Measurements from ENCODE around the gene CCDC71. TPM values are rescaled to one million over a fixed set of nuclear protein-coding genes. Genes with fewer than 3 reads are reported as not detected.

CCDC71 gene
- total and polyA plus RNA-seq, 5 donors from 2014 or later = 0.76 to 12.9 (median 1.7) TPM

- H3K36me3 Mint-ChIP-seq = no peaks in the 10 kb centered on the region
- Histone ChIP-seq H3K4me1 (ENCODE audit: control insufficient read depth, insufficient read depth, low read length, poor library complexity, severe bottlenecking) (no peaks in the 10 kb centered on the region), H3K9me3 (ENCODE audit: control insufficient read depth in 2 of 2, low read length in 2 of 2) (no peaks in the 10 kb centered on the region), H3K36me3 (ENCODE audit: control insufficient read depth, insufficient read depth, low read length) (no peaks in the 10 kb centered on the region), H3K4me3 (ENCODE audit: low read depth, low read length) (no peak overlapping the region), H3K27me3 (ENCODE audit: control insufficient read depth, insufficient read depth, low read length) (no peaks in the 10 kb centered on the region), H3K27ac (ENCODE audit: insufficient read depth, low read length, poor library complexity, severe bottlenecking) (no peak overlapping the region)
- peaks cover 0 to 7% (median 5%) of the 10 kb centered on the region in 4 donors for H3K4me1 Mint-ChIP-seq
- no peaks in the 10 kb centered on the region for H3K9me3 Mint-ChIP-seq
- no peak for DNase-seq
- no peaks in the 10 kb centered on the region for H3K27me3 Mint-ChIP-seq
- H3K27ac Mint-ChIP-seq = no peak overlapping the region
- no peak for ATAC-seq (ENCODE audit: low read depth in 2 of 2)
- H3K4me3 Mint-ChIP-seq = no peak overlapping the region
Observed at GRCh38 chr3:49157289-49157688, 8.8 kb downstream of the CCDC71 start.

GRCh38 chr3:49153349-49153912, 12.7 kb downstream of the CCDC71 start:
- Histone ChIP-seq H3K4me3 (ENCODE audit: low read depth, low read length) (no peak overlapping the region), H3K27ac (ENCODE audit: insufficient read depth, low read length, poor library complexity, severe bottlenecking) (no peak overlapping the region), H3K36me3 (ENCODE audit: control insufficient read depth, insufficient read depth, low read length) (no peaks in the 10 kb centered on the region), H3K4me1 (ENCODE audit: control insufficient read depth, insufficient read depth, low read length, poor library complexity, severe bottlenecking) (no peaks in the 10 kb centered on the region), H3K9me3 (ENCODE audit: control insufficient read depth in 2 of 2, low read length in 2 of 2) (no peaks in the 10 kb centered on the region), H3K27me3 (ENCODE audit: control insufficient read depth, insufficient read depth, low read length) (no peaks in the 10 kb centered on the region)
- H3K27ac Mint-ChIP-seq = peak overlapping the region in 1 of 3 donors; percentile 62
- no peak for ATAC-seq (ENCODE audit: low read depth in 2 of 2)
- no peak overlapping the region for H3K4me3 Mint-ChIP-seq
- DNase-seq = no peak
- no peaks in the 10 kb centered on the region for H3K36me3 Mint-ChIP-seq
- H3K9me3 Mint-ChIP-seq = no peaks in the 10 kb centered on the region
- no peaks in the 10 kb centered on the region for H3K27me3 Mint-ChIP-seq
- H3K4me1 Mint-ChIP-seq = peaks cover 0 to 6% (median 2%) of the 10 kb centered on the region in 4 donors

GRCh38 chr3:49151610-49152009, 14.5 kb downstream of the CCDC71 start:
- Histone ChIP-seq H3K4me3 (ENCODE audit: low read depth, low read length) (no peak overlapping the region), H3K36me3 (ENCODE audit: control insufficient read depth, insufficient read depth, low read length) (no peaks in the 10 kb centered on the region), H3K27me3 (ENCODE audit: control insufficient read depth, insufficient read depth, low read length) (no peaks in the 10 kb centered on the region), H3K4me1 (ENCODE audit: control insufficient read depth, insufficient read depth, low read length, poor library complexity, severe bottlenecking) (no peaks in the 10 kb centered on the region), H3K27ac (ENCODE audit: insufficient read depth, low read length, poor library complexity, severe bottlenecking) (no peak overlapping the region), H3K9me3 (ENCODE audit: control insufficient read depth in 2 of 2, low read length in 2 of 2) (no peaks in the 10 kb centered on the region)
- Mint-ChIP-seq H3K4me1 (no peaks in the 10 kb centered on the region), H3K36me3 (no peaks in the 10 kb centered on the region), H3K4me3 (no peak overlapping the region), H3K27ac (no peak overlapping the region), H3K27me3 (no peaks in the 10 kb centered on the region), H3K9me3 (no peaks in the 10 kb centered on the region)
- DNase-seq (no peak), ATAC-seq (ENCODE audit: low read depth in 2 of 2) (no peak)

- no peaks in the 10 kb centered on the region for H3K4me1 ChIP-seq (ENCODE audit: control insufficient read depth, insufficient read depth, low read length, poor library complexity, severe bottlenecking)
- H3K27ac Mint-ChIP-seq = peak overlapping the region in 1 of 3 donors; percentile 62
- H3K4me3 ChIP-seq (ENCODE audit: low read depth, low read length) = no peak overlapping the region
- ATAC-seq (ENCODE audit: low read depth in 2 of 2) (no peak), DNase-seq (no peak)
- H3K27me3 Mint-ChIP-seq = peaks cover 9% of the 10 kb centered on the region
- H3K27ac ChIP-seq (ENCODE audit: insufficient read depth, low read length, poor library complexity, severe bottlenecking) = no peak overlapping the region
- H3K4me3 Mint-ChIP-seq = no peak overlapping the region
- H3K9me3 Mint-ChIP-seq = peaks cover 0 to 1% (median 0%) of the 10 kb centered on the region in 7 donors
- H3K4me1 Mint-ChIP-seq = no peaks in the 10 kb centered on the region
- H3K36me3 Mint-ChIP-seq = no peaks in the 10 kb centered on the region
- no peaks in the 10 kb centered on the region for H3K36me3 ChIP-seq (ENCODE audit: control insufficient read depth, insufficient read depth, low read length)
- H3K9me3 ChIP-seq (ENCODE audit: control insufficient read depth in 2 of 2, low read length in 2 of 2) = no peaks in the 10 kb centered on the region
- H3K27me3 ChIP-seq (ENCODE audit: control insufficient read depth, insufficient read depth, low read length) = no peaks in the 10 kb centered on the region
Observed at GRCh38 chr3:49148159-49148558, 18.0 kb downstream of the CCDC71 start.

- no peaks in the 10 kb centered on the region for H3K36me3 ChIP-seq (ENCODE audit: control insufficient read depth, insufficient read depth, low read length)
- Mint-ChIP-seq H3K36me3 (no peaks in the 10 kb centered on the region), H3K4me3 (no peak overlapping the region), H3K4me1 (no peaks in the 10 kb centered on the region), H3K27ac (no peak overlapping the region), H3K27me3 (peaks cover 16% of the 10 kb centered on the region), H3K9me3 (peaks cover 0 to 8% (median 0%) of the 10 kb centered on the region in 7 donors)
- H3K27me3 ChIP-seq (ENCODE audit: control insufficient read depth, insufficient read depth, low read length) = no peaks in the 10 kb centered on the region
- DNase-seq (no peak), ATAC-seq (ENCODE audit: low read depth in 2 of 2) (no peak)
- H3K4me1 ChIP-seq (ENCODE audit: control insufficient read depth, insufficient read depth, low read length, poor library complexity, severe bottlenecking) = no peaks in the 10 kb centered on the region
- no peak overlapping the region for H3K4me3 ChIP-seq (ENCODE audit: low read depth, low read length)
- H3K9me3 ChIP-seq (ENCODE audit: control insufficient read depth in 2 of 2, low read length in 2 of 2) = no peaks in the 10 kb centered on the region
- no peak overlapping the region for H3K27ac ChIP-seq (ENCODE audit: insufficient read depth, low read length, poor library complexity, severe bottlenecking)
Observed at GRCh38 chr3:49140080-49140479, 26.1 kb downstream of the CCDC71 start.

GRCh38 chr3:49135499-49135898, 30.6 kb downstream of the CCDC71 start:
- Histone ChIP-seq H3K27me3 (ENCODE audit: control insufficient read depth, insufficient read depth, low read length) (peaks cover 2% of the 10 kb centered on the region), H3K4me3 (ENCODE audit: low read depth, low read length) (no peak overlapping the region), H3K36me3 (ENCODE audit: control insufficient read depth, insufficient read depth, low read length) (no peaks in the 10 kb centered on the region), H3K4me1 (ENCODE audit: control insufficient read depth, insufficient read depth, low read length, poor library complexity, severe bottlenecking) (no peaks in the 10 kb centered on the region), H3K9me3 (ENCODE audit: control insufficient read depth in 2 of 2, low read length in 2 of 2) (no peaks in the 10 kb centered on the region), H3K27ac (ENCODE audit: insufficient read depth, low read length, poor library complexity, severe bottlenecking) (no peak overlapping the region)
- H3K4me3 Mint-ChIP-seq = no peak overlapping the region
- peaks cover 30% of the 10 kb centered on the region for H3K27me3 Mint-ChIP-seq
- DNase-seq (no peak), ATAC-seq (ENCODE audit: low read depth in 2 of 2) (no peak)
- H3K9me3 Mint-ChIP-seq = peaks cover 0 to 2% (median 0%) of the 10 kb centered on the region in 7 donors
- H3K36me3 Mint-ChIP-seq = no peaks in the 10 kb centered on the region
- H3K4me1 Mint-ChIP-seq = no peaks in the 10 kb centered on the region
- H3K27ac Mint-ChIP-seq = no peak overlapping the region

- Histone ChIP-seq H3K27me3 (ENCODE audit: control insufficient read depth, insufficient read depth, low read length) (peaks cover 2% of the 10 kb centered on the region), H3K27ac (ENCODE audit: insufficient read depth, low read length, poor library complexity, severe bottlenecking) (no peak overlapping the region), H3K4me3 (ENCODE audit: low read depth, low read length) (no peak overlapping the region), H3K4me1 (ENCODE audit: control insufficient read depth, insufficient read depth, low read length, poor library complexity, severe bottlenecking) (no peaks in the 10 kb centered on the region), H3K36me3 (ENCODE audit: control insufficient read depth, insufficient read depth, low read length) (no peaks in the 10 kb centered on the region), H3K9me3 (ENCODE audit: control insufficient read depth in 2 of 2, low read length in 2 of 2) (no peaks in the 10 kb centered on the region)
- Mint-ChIP-seq H3K36me3 (no peaks in the 10 kb centered on the region), H3K4me3 (no peak overlapping the region), H3K9me3 (peaks cover 0 to 2% (median 0%) of the 10 kb centered on the region in 7 donors), H3K27me3 (peaks cover 25% of the 10 kb centered on the region), H3K27ac (peak overlapping the region in 1 of 3 donors; percentile 71), H3K4me1 (no peaks in the 10 kb centered on the region)
- no peak for ATAC-seq (ENCODE audit: low read depth in 2 of 2)
- no peak for DNase-seq
Observed at GRCh38 chr3:49134471-49135265, 31.5 kb downstream of the CCDC71 start.
